ENCODE data around the gene OR4F6. TPM values are rescaled to one million over a fixed set of nuclear protein-coding genes. Genes with fewer than 3 reads are reported as not detected.

Gene OR4F6
- total and polyA plus RNA-seq, 4 donors = not detected

DNA sequence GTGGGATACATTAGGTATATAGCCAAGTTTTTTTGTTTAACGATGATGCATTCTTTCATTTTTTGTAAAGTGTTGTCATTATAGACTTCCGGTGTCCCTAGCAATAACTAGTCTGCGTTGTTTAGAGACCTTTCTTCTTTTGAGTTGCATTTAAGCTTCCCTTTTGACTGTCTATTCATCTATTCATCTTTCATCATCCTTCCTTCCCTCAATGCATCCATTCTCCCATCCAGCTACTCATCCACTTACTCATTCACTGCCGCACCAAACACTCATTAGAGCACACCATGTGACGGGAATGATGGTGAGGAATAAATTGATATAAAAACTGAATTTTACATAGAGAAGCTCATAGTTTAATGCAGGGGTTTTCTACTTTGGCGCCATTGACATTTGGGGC is 41.6 kb downstream of the OR4F6 start:
- Histone ChIP-seq H3K4me1 (ENCODE audit: control insufficient read depth in 4 of 4, insufficient read depth in 4 of 4, low read length in 3 of 4) (no peaks in the 10 kb centered on the region), H3K4me3 (ENCODE audit: low read depth in 1 of 3, low read length in 3 of 3) (no peak overlapping the region), H3K9me3 (ENCODE audit: control insufficient read depth in 4 of 4, low read length in 3 of 4) (no peaks in the 10 kb centered on the region), H3K27me3 (ENCODE audit: control insufficient read depth in 4 of 4, insufficient read depth in 4 of 4, low read length in 3 of 4) (peaks cover 0 to 5% (median 1%) of the 10 kb centered on the region in 4 donors), H3K9ac (ENCODE audit: low read depth in 1 of 2, low read length in 2 of 2) (no peak overlapping the region), H3K36me3 (ENCODE audit: control insufficient read depth in 4 of 4, insufficient read depth in 3 of 4, low read depth in 1 of 4, low read length in 3 of 4) (no peaks in the 10 kb centered on the region), H3K27ac (ENCODE audit: low read depth in 1 of 2, low read length in 2 of 2) (no peak overlapping the region)
- WGBS = 80% methylated on average over 6 of the region's 6 CpGs
- DNase-seq (ENCODE audit: low spot score) = no peak
- TF ChIP-seq EGR1 (IDR thresholded peaks at IDR 0.05; ENCODE audit: low read depth in 2 of 2) (no peak), HNF4G (IDR thresholded peaks at IDR 0.05) (no peak), HNF4A (conservative IDR thresholded peaks at IDR 0.05) (no peak), JUND (IDR thresholded peaks at IDR 0.05) (no peak), SP1 (IDR thresholded peaks at IDR 0.05) (no peak), NR2F2 (IDR thresholded peaks at IDR 0.05) (no peak), RAD21 (IDR thresholded peaks at IDR 0.05) (no peak), TAF1 (conservative IDR thresholded peaks at IDR 0.05) (no peak), YY1 (IDR thresholded peaks at IDR 0.05) (no peak), RXRA (IDR thresholded peaks at IDR 0.05) (no peak)
- TF ChIP-seq, protein P1, sequence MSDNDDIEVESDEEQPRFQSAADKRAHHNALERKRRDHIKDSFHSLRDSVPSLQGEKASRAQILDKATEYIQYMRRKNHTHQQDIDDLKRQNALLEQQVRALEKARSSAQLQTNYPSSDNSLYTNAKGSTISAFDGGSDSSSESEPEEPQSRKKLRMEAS (IDR thresholded peaks at IDR 0.05) = no peak
- TF ChIP-seq, protein P2, sequence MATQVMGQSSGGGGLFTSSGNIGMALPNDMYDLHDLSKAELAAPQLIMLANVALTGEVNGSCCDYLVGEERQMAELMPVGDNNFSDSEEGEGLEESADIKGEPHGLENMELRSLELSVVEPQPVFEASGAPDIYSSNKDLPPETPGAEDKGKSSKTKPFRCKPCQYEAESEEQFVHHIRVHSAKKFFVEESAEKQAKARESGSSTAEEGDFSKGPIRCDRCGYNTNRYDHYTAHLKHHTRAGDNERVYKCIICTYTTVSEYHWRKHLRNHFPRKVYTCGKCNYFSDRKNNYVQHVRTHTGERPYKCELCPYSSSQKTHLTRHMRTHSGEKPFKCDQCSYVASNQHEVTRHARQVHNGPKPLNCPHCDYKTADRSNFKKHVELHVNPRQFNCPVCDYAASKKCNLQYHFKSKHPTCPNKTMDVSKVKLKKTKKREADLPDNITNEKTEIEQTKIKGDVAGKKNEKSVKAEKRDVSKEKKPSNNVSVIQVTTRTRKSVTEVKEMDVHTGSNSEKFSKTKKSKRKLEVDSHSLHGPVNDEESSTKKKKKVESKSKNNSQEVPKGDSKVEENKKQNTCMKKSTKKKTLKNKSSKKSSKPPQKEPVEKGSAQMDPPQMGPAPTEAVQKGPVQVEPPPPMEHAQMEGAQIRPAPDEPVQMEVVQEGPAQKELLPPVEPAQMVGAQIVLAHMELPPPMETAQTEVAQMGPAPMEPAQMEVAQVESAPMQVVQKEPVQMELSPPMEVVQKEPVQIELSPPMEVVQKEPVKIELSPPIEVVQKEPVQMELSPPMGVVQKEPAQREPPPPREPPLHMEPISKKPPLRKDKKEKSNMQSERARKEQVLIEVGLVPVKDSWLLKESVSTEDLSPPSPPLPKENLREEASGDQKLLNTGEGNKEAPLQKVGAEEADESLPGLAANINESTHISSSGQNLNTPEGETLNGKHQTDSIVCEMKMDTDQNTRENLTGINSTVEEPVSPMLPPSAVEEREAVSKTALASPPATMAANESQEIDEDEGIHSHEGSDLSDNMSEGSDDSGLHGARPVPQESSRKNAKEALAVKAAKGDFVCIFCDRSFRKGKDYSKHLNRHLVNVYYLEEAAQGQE (IDR thresholded peaks at IDR 0.05) = no peak
- TF ChIP-seq, protein P3, sequence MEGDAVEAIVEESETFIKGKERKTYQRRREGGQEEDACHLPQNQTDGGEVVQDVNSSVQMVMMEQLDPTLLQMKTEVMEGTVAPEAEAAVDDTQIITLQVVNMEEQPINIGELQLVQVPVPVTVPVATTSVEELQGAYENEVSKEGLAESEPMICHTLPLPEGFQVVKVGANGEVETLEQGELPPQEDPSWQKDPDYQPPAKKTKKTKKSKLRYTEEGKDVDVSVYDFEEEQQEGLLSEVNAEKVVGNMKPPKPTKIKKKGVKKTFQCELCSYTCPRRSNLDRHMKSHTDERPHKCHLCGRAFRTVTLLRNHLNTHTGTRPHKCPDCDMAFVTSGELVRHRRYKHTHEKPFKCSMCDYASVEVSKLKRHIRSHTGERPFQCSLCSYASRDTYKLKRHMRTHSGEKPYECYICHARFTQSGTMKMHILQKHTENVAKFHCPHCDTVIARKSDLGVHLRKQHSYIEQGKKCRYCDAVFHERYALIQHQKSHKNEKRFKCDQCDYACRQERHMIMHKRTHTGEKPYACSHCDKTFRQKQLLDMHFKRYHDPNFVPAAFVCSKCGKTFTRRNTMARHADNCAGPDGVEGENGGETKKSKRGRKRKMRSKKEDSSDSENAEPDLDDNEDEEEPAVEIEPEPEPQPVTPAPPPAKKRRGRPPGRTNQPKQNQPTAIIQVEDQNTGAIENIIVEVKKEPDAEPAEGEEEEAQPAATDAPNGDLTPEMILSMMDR (IDR thresholded peaks at IDR 0.05; ENCODE audit: low read depth, low read length, missing input control) = no peak
- TF ChIP-seq, protein P4, sequence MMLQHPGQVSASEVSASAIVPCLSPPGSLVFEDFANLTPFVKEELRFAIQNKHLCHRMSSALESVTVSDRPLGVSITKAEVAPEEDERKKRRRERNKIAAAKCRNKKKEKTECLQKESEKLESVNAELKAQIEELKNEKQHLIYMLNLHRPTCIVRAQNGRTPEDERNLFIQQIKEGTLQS (IDR thresholded peaks at IDR 0.05) = no peak
- TF ChIP-seq, protein P5, sequence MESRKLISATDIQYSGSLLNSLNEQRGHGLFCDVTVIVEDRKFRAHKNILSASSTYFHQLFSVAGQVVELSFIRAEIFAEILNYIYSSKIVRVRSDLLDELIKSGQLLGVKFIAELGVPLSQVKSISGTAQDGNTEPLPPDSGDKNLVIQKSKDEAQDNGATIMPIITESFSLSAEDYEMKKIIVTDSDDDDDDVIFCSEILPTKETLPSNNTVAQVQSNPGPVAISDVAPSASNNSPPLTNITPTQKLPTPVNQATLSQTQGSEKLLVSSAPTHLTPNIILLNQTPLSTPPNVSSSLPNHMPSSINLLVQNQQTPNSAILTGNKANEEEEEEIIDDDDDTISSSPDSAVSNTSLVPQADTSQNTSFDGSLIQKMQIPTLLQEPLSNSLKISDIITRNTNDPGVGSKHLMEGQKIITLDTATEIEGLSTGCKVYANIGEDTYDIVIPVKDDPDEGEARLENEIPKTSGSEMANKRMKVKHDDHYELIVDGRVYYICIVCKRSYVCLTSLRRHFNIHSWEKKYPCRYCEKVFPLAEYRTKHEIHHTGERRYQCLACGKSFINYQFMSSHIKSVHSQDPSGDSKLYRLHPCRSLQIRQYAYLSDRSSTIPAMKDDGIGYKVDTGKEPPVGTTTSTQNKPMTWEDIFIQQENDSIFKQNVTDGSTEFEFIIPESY (IDR thresholded peaks at IDR 0.05) = no peak

DNA sequence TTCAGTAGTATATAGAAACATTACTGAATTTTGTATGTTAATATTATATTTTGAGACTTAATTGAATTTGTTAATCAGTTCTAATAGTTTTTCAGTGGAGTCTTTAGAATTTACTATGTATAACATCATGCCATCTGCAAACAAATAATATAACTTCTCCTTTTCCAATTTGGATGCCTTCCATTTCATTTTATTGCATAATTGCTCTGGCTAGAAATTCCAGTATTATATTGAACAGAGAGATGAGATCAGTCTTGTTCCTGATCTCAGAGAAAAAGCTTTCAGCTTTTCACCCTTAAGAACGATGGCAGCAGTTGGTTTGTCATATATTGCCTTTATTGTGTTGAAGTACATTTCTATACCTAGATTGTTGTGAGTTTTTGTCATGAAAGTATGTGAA is 49.0 kb downstream of the OR4F6 start:
- no peak for DNase-seq (ENCODE audit: low spot score)
- Histone ChIP-seq H3K27me3 (ENCODE audit: control insufficient read depth in 4 of 4, insufficient read depth in 4 of 4, low read length in 3 of 4) (peaks cover 0 to 5% (median 0%) of the 10 kb centered on the region in 4 donors), H3K4me1 (ENCODE audit: control insufficient read depth in 4 of 4, insufficient read depth in 4 of 4, low read length in 3 of 4) (no peaks in the 10 kb centered on the region), H3K9ac (ENCODE audit: low read depth in 1 of 2, low read length in 2 of 2) (no peak overlapping the region), H3K27ac (ENCODE audit: low read depth in 1 of 2, low read length in 2 of 2) (no peak overlapping the region), H3K4me3 (ENCODE audit: low read depth in 1 of 3, low read length in 3 of 3) (no peak overlapping the region), H3K36me3 (ENCODE audit: control insufficient read depth in 4 of 4, insufficient read depth in 3 of 4, low read depth in 1 of 4, low read length in 3 of 4) (no peaks in the 10 kb centered on the region), H3K9me3 (ENCODE audit: control insufficient read depth in 4 of 4, low read length in 3 of 4) (no peaks in the 10 kb centered on the region)
- 57% methylated on average over 1 of the region's 1 CpG for WGBS
- TF ChIP-seq FOXA1 (IDR thresholded peaks at IDR 0.05) (no peak), RXRA (IDR thresholded peaks at IDR 0.05) (no peak), YY1 (IDR thresholded peaks at IDR 0.05) (no peak), HNF4A (conservative IDR thresholded peaks at IDR 0.05) (no peak), JUND (IDR thresholded peaks at IDR 0.05) (no peak), NR2F2 (IDR thresholded peaks at IDR 0.05) (no peak), TAF1 (conservative IDR thresholded peaks at IDR 0.05) (no peak), FOXA2 (IDR thresholded peaks at IDR 0.05) (no peak), SP1 (IDR thresholded peaks at IDR 0.05) (no peak)
- TF ChIP-seq, protein P3 (IDR thresholded peaks at IDR 0.05; ENCODE audit: low read depth, low read length, missing input control) = no peak
- TF ChIP-seq, protein P4 (IDR thresholded peaks at IDR 0.05) = no peak

Data from liver (tissue), 9 donors.